Activated CD8-positive, alpha-beta memory T cell treated with anti-CD3 and anti-CD28 coated beads for 36 hours (primary cell): Measurements from ENCODE around the gene CDC45. TPM values are rescaled to one million over a fixed set of nuclear protein-coding genes. Genes with fewer than 3 reads are reported as not detected.
"Not testable (repeated sequence)": the region's sequence is repeated elsewhere in the genome, so short reads cannot be mapped to it uniquely, and the experiment has no call there.

Source experiments
- CTCF ChIA-PET: fragments of 350-600 bp; sonication (Branson Sonifier 250); formaldehyde crosslinking; loops from one replicate; lab custom pipeline; 2021; ENCODE audit warnings: antibody characterized with exemption; lab: Charles Lee
- POLR2A ChIA-PET: fragments of 350-600 bp; sonication (Branson Sonifier 250); formaldehyde crosslinking; loops from one replicate; lab custom pipeline; 2021; ENCODE audit warnings: antibody characterized with exemption; lab: Charles Lee
- total RNA-seq, 2 experiments: library from RNA; stranded (reverse); gene quantifications; one replicate each; pipeline ENCODE4 v1.2.3, GENCODE V29; 2021

The CDC45 gene
- total RNA-seq, 2 experiments from 2014 or later, result 114 to 115 TPM

DNA sequence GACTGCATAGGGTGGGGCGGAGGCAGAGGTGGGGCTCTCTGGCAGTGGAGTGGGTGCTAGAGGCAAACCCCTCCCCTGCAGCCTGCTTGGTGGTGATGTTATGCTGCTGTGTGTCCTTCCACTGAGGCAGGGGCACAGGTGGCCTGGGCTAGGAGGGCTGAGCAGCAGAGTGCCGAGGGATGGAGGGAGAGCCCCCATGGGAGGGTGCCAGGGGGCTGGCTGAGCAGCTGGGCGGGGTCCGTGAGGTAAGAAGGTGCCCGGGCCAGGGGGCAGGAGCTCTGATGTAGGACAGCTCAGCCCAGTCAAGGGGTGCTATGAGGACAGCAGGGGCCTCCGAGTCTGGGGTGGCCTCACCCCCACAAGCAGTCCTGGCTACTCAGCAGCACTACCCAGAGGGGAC, 40.3 kb downstream of the CDC45 start:
- ChIA-PET CTCF (no interaction called here), POLR2A (no interaction called here)

GRCh38 chr22:19520566-19521305, 41.0 kb downstream of the CDC45 start:
- ChIA-PET CTCF (interaction anchor here (1.7 kb wide), 1 partner anchor 110 kb away, joined by 4 read pairs; no protein-coding TSS in a partner anchor), POLR2A (interaction anchor here (0.6 kb wide), 1 partner anchor 12 kb away, joined by 16 read pairs; no protein-coding TSS in a partner anchor)

DNA sequence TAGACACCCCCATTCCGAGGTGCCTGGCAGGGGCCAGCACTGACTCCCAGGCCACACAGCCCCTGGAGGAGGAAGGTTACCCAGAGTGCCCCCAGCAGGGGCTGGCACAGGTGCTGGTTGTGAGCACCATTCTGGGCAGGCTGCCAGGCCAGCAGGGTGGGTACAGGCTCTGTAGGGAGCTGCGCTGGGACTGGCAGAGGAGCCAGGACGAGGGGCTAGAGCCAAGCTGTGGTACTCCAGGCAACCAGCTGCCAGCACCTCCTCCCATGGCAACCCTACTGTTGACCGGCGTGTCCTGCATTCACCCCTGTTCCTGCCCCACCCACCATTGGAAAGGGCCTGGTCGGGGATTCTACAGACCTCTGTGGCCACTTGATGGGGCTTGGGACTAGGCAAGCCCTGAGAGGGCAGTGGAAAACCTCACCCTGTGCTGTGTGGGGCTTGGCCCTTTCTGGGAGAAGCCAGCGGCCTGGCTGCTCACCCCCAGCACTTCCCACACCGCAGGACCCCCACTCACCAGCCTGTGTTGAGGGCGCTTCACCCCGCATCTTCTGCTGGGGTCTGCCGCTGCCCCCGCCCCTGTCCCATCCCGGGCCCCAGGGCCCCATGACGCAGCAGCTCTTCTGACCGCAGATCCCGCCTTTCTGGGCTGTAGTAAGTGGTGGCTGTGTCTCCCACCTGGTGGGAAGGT, 42.6 kb downstream of the CDC45 start:
- POLR2A ChIA-PET, result no interaction called here
- CTCF ChIA-PET, result interaction anchor here (1.7 kb wide), 1 partner anchor 108 kb away, joined by 4 read pairs; no protein-coding TSS in a partner anchor

- CTCF ChIA-PET, result no interaction called here
- POLR2A ChIA-PET, result no interaction called here
Observed at GRCh38 chr22:19522881-19523239, 43.1 kb downstream of the CDC45 start.

DNA sequence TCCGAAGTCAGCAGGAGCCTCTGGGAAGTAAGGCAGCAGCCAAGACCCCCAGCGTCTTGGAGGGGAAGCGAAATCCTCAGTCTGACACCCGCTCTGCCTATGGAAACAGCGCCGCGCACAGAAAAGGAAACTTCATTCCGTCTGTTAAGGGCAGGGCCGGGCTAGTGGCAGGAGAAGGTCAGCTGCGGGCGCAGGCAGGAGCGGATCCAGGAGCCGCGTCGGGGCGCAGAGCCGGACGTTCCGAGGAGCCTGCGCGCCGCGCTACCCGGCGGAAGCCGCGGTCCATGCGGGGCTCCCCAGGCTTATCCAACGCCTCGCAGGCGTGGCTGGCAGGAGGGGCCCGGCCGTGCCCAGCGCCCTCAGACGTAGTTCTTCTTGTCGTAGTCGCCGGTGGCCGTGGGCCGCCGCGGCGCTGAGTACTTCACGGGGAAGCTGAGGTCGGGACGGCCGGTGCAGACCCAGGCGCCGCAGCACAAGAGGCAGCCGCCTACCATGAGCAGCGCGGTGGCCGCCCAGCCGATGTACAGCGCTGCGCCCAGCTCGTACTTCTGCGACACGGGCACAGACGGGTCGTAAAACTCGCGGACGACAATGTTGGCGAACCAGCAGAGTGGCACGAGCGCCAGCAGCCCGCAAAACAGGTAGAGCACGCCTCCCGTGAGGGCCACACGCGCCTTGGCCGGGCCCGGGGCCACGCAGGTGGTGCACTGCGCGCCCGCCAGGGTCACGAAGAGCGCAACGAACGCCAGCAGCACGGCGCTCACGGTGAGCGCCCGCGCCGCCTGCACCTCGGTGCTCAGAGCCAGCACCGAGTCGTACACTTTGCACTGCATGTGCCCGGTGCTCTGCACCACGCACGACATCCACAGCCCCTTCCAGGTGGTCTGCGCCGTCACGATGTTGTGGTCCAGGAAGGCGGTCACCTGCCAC, 43.8 kb downstream of the CDC45 start:
- POLR2A ChIA-PET, result no interaction called here
- CTCF ChIA-PET, result no interaction called here

- ChIA-PET CTCF (no interaction called here), POLR2A (no interaction called here)
Observed at GRCh38 chr22:19524170-19525115, 44.7 kb downstream of the CDC45 start, which contains the start of gene CLDN5. Gene CLDN5, minus strand, starts transcription at chr22:19524410. Its CDS starts 155 bp downstream, at chr22:19524255.

- ChIA-PET CTCF (no interaction called here), POLR2A (no interaction called here)
Observed at GRCh38 chr22:19525116-19525660, 45.5 kb downstream of the CDC45 start.

DNA sequence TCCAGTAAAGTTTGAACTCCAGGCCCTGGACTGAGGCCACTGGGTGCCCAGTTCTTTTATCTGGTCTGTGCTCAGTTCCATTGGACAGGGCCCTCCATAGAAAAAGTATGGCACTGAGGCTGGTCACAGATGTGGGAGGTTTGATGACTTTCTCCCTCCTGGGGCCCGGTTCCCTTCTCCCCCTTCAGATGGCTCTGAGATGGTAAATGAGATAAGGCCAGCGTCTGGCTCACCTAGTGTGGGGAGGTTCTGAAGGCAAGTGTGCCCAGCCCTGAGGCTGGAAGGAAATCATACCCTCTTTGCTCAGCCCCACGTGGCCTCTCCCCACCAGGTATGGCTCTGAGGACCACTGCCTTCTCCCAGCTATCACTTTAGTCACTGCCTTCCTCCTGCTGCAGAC, 45.9 kb downstream of the CDC45 start:
- POLR2A ChIA-PET, result no interaction called here

DNA sequence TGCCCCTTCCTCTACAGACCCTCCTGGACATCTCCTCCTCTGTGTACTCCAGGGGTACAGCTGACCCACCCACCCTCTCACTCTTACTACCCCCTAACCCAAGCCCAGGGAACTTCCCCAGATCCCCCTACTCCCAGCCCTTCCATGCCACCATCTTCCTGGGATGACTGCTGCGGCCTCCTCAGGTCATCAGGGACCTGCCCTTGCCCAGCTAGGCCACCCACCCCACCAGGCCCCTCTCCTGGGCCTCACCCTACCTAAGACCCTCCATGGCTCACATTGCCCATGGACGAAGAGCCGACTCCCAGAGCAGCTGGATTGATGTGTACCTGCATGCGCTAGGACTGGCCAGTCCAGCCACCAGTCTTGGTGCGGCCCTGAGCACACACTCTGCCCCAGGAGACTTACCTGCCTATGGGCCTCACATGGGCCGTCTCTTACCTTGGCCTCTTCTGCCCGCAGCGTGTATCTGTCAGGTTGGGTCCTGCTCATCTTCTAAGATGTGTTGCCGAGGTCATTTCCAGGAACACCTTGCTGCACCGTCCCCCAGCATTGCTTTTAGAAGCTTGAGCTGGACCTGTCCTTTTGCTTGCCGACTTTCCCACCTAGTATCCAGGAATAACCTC, 46.5 kb downstream of the CDC45 start:
- ChIA-PET POLR2A (no interaction called here), CTCF (no interaction called here)

More for the DNA sequence above, 45.9 kb downstream of the CDC45 start:
- CTCF ChIA-PET, result no interaction called here

DNA sequence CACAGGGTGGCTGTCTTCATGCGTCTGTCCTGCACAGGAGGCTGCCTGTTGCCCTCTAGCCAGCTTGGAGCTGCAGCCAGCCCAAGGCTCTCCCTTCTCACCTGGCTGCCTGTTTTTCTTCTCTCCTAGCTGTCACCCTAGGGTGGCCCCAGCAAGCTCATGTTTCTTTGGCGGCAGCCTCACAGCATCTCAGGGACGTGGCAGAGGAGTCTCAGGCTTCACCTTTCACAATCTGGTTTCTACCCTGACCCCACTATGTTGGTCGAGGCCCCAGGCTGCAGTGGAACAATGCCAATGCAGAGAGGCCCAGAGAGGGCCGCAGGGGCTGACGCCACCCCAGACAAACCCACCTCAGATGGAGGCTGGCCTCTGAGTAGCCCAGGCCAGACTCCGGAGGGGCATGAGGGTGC, 47.0 kb downstream of the CDC45 start:
- ChIA-PET POLR2A (no interaction called here), CTCF (no interaction called here)

DNA sequence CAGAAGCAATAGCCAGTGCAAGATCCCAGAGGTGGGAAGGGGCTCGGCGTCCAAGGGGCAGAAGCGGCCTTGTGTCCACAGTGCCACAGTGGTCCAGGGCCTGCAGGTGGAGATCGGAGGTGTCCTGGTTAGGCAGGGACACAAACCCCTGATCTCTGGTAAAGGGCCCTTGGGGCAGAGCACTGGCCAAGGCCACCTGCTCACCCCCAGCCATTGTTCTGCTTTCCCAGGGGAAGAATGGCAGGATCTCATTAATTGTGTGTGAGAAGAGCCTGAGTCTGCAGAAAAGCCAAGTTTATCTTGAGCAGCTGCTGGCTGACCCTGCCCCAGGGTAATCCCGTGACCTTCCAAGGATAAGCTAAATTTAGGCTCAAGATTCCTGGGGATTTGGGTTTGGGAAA, 47.6 kb downstream of the CDC45 start:
- CTCF ChIA-PET, result interaction anchor here (0.5 kb wide), 1 partner anchor 14 kb away, joined by 3 read pairs; no protein-coding TSS in a partner anchor
- POLR2A ChIA-PET, result no interaction called here

GRCh38 chr22:19527861-19528417, 48.2 kb downstream of the CDC45 start:
- CTCF ChIA-PET, result no interaction called here
- POLR2A ChIA-PET, result no interaction called here

DNA sequence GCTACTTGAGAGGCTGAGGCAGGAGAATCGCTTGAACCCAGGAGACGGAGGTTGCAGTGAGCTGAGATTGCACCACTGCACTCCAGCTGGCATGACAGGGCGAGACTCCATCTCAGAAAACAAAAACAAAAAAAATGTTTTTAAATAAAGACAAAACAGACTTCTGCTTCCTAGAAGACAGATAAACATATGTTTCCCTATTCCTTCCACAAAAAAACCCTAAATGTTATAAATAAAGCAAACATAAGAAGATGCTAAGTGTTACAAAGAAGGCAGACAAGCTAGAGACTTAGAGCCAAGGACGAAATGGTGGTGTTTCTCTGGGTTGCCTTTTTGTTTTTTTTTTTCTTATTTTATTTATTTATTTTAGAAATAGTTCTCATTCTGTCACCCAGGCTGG, 50.1 kb downstream of the CDC45 start:
- ChIA-PET POLR2A (no interaction called here), CTCF (interaction anchor here (0.7 kb wide), 1 partner anchor 99 kb away, joined by 3 read pairs; no protein-coding TSS in a partner anchor)

- ChIA-PET POLR2A (no interaction called here), CTCF (no interaction called here)
Observed at GRCh38 chr22:19530751-19531150, 51.0 kb downstream of the CDC45 start.

- POLR2A ChIA-PET, CTCF ChIA-PET: not testable (repeated sequence)
Observed at GRCh38 chr22:19531327-19531726, 51.6 kb downstream of the CDC45 start.

GRCh38 chr22:19533049-19533626, 53.4 kb downstream of the CDC45 start:
- CTCF ChIA-PET, result no interaction called here
- POLR2A ChIA-PET, result interaction anchor here (0.7 kb wide), 1 partner anchor 12 kb away, joined by 16 read pairs; no protein-coding TSS in a partner anchor

- ChIA-PET POLR2A (no interaction called here), CTCF (no interaction called here)
Observed at GRCh38 chr22:19533857-19534256, 54.1 kb downstream of the CDC45 start.
